Measurements from ENCODE around the gene EDIL3.
"Not testable (repeated sequence)": the region's sequence is repeated elsewhere in the genome, so short reads cannot be mapped to it uniquely, and the experiment has no call there.

Gene EDIL3

GRCh38 chr5:84059672-84060071 is 325.0 kb downstream of the EDIL3 start:
- DNase-seq (ENCODE audit: low read depth): no peak

- no peak for DNase-seq (ENCODE audit: low read depth)
Observed at GRCh38 chr5:84058561-84058960, 326.1 kb downstream of the EDIL3 start.

- no peak for DNase-seq (ENCODE audit: low read depth)
Observed at GRCh38 chr5:84057211-84057610, 327.5 kb downstream of the EDIL3 start.

GRCh38 chr5:84045964-84046363 is 338.7 kb downstream of the EDIL3 start:
- no peak for DNase-seq (ENCODE audit: low read depth)

GRCh38 chr5:84036842-84037241 is 347.8 kb downstream of the EDIL3 start:
- no peak for DNase-seq (ENCODE audit: low read depth)

- no peak for DNase-seq (ENCODE audit: low read depth)
Observed at GRCh38 chr5:84032324-84032723, 352.4 kb downstream of the EDIL3 start.

- no peak for DNase-seq (ENCODE audit: low read depth)
Observed at GRCh38 chr5:84028093-84028492, 356.6 kb downstream of the EDIL3 start.

- not testable (repeated sequence) for DNase-seq (ENCODE audit: low read depth)
Observed at GRCh38 chr5:84018521-84018920, 366.2 kb downstream of the EDIL3 start.

GRCh38 chr5:84017523-84018172 is 367.0 kb downstream of the EDIL3 start:
- no peak for DNase-seq (ENCODE audit: low read depth)

- no peak for DNase-seq (ENCODE audit: low read depth)
Observed at GRCh38 chr5:84016085-84016484, 368.6 kb downstream of the EDIL3 start.

GRCh38 chr5:84014966-84015365 is 369.7 kb downstream of the EDIL3 start:
- DNase-seq (ENCODE audit: low read depth): no peak

GRCh38 chr5:83993803-83994202 is 390.9 kb downstream of the EDIL3 start:
- DNase-seq (ENCODE audit: low read depth): no peak

- no peak for DNase-seq (ENCODE audit: low read depth)
Observed at GRCh38 chr5:83991566-83992224, 393.0 kb downstream of the EDIL3 start.

- DNase-seq (ENCODE audit: low read depth): no peak
Observed at GRCh38 chr5:83988293-83988685, 396.4 kb downstream of the EDIL3 start.

GRCh38 chr5:83987513-83988292 is 397.0 kb downstream of the EDIL3 start:
- no peak for DNase-seq (ENCODE audit: low read depth)

- no peak for DNase-seq (ENCODE audit: low read depth)
Observed at GRCh38 chr5:83983852-83984251, 400.8 kb downstream of the EDIL3 start.

GRCh38 chr5:83973925-83974815 is 410.5 kb downstream of the EDIL3 start:
- DNase-seq (ENCODE audit: low read depth): no peak

- DNase-seq (ENCODE audit: low read depth): no peak
Observed at GRCh38 chr5:83972909-83973308, 411.8 kb downstream of the EDIL3 start.

- no peak for DNase-seq (ENCODE audit: low read depth)
Observed at GRCh38 chr5:83972236-83972635, 412.4 kb downstream of the EDIL3 start.

GRCh38 chr5:83967417-83967816 is 417.3 kb downstream of the EDIL3 start:
- DNase-seq (ENCODE audit: low read depth): no peak

- DNase-seq (ENCODE audit: low read depth): no peak
Observed at GRCh38 chr5:83965441-83965840, 419.2 kb downstream of the EDIL3 start.

- DNase-seq (ENCODE audit: low read depth): no peak
Observed at GRCh38 chr5:83964271-83964670, 420.4 kb downstream of the EDIL3 start.

All from GM04504 (cell line).